Measurements from ENCODE around the gene FSHB. TPM values are rescaled to one million over a fixed set of nuclear protein-coding genes. Genes with fewer than 3 reads are reported as not detected.

Gene FSHB
- not detected in 2 replicates for polyA plus RNA-seq (2013)

DNA sequence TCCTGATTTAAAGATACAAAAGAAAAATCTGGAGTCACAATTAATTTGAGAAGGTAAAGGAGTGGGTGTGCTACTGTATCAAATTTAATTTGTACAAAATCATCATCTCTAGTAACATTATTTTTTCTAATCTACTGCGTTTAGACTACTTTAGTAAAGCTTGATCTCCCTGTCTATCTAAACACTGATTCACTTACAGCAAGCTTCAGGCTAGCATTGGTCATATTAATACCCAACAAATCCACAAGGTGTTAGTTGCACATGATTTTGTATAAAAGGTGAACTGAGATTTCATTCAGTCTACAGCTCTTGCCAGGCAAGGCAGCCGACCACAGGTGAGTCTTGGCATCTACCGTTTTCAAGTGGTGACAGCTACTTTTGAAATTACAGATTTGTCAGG lies at the start of gene FSHB:
Gene FSHB, plus strand, starts transcription at position 301 of the 400 bp plus-strand sequence. CDS start 889 bp downstream, outside the sequence.
- no peak for DNase-seq
- Histone ChIP-seq H3K4ac (ENCODE audit: low read depth, low read length) (no peak within 1 kb of the TSS), H2AFZ (ENCODE audit: insufficient read depth, low read length, poor library complexity) (no peak within 1 kb of the TSS), H3K9me3 (ENCODE audit: insufficient read depth, low read depth, low read length) (peaks cover 4% of the 10 kb centered on the region), H4K12ac (ENCODE audit: low read depth, low read length) (no peak within 1 kb of the TSS), H3K4me2 (ENCODE audit: low read length) (no peak within 1 kb of the TSS), H3K27me3 (ENCODE audit: insufficient read depth, low read length) (no peaks in the 10 kb centered on the region), H3K79me2 (ENCODE audit: control insufficient read depth, insufficient read depth, low read length, poor library complexity) (no peaks in the 10 kb centered on the region), H3K9ac (ENCODE audit: low read length) (no peak within 1 kb of the TSS), H3K79me1 (ENCODE audit: low read length) (no peaks in the 10 kb centered on the region), H4K8ac (ENCODE audit: low read depth, low read length) (no peak within 1 kb of the TSS), H3K23ac (ENCODE audit: low read length) (no peak within 1 kb of the TSS), H3K4me1 (ENCODE audit: control insufficient read depth in 1 of 2, insufficient read depth in 2 of 2, low read length in 2 of 2) (no peaks in the 10 kb centered on the region), H2BK12ac (ENCODE audit: low read length) (no peak within 1 kb of the TSS), H2AK5ac (ENCODE audit: low read length) (no peak within 1 kb of the TSS), H3K4me3 (ENCODE audit: low read depth, low read length) (no peak within 1 kb of the TSS), H3K27ac (ENCODE audit: low read depth, low read length) (no peak within 1 kb of the TSS), H3K36me3 (ENCODE audit: control insufficient read depth in 1 of 2, insufficient read depth in 2 of 2, low read length in 2 of 2) (no peaks in the 10 kb centered on the region), H3K18ac (ENCODE audit: low read length) (no peak within 1 kb of the TSS), H3K14ac (ENCODE audit: low read length) (no peak within 1 kb of the TSS), H4K91ac (ENCODE audit: low read depth, low read length) (no peak within 1 kb of the TSS), H2BK5ac (ENCODE audit: low read depth, low read length, poor library complexity) (no peak within 1 kb of the TSS), H2BK120ac (ENCODE audit: insufficient read depth, low read length, poor library complexity) (no peak within 1 kb of the TSS)
- no CpG with 5 or more reads among the region's 3 CpGs for WGBS (ENCODE audit: extremely low coverage, insufficient coverage, insufficient read length)

DNA sequence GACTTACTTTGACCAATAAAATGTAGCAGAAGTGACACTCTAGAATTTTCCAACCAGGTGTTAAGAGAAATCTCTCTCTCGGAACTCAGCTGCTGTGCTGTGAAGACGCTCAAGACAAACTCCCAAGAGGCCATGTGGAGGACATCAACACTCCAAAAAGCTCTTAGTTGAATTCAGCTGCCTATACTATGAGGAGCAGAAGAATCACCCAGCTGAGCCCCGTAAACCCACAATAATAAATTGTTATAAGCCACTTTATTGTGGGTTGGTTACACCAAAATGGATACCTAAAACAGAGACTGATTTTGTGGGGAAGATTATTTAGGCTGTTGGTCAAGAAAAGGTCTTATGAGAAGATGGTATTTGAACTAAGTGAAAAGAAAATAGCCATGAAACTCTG lies 44.1 kb upstream of the FSHB start:
- H3K27ac ChIP-seq (ENCODE audit: low read depth, low read length): no peak overlapping the region
- H2AK5ac ChIP-seq (ENCODE audit: low read length): no peak overlapping the region
- no peak overlapping the region for H3K14ac ChIP-seq (ENCODE audit: low read length)
- H3K18ac ChIP-seq (ENCODE audit: low read length): no peak overlapping the region
- H4K8ac ChIP-seq (ENCODE audit: low read depth, low read length): no peak overlapping the region
- H3K4me2 ChIP-seq (ENCODE audit: low read length): no peak overlapping the region
- H3K79me2 ChIP-seq (ENCODE audit: control insufficient read depth, insufficient read depth, low read length, poor library complexity): no peaks in the 10 kb centered on the region
- no peak overlapping the region for H3K23ac ChIP-seq (ENCODE audit: low read length)
- H2BK12ac ChIP-seq (ENCODE audit: low read length): no peak overlapping the region
- no peak overlapping the region for H4K12ac ChIP-seq (ENCODE audit: low read depth, low read length)
- no peaks in the 10 kb centered on the region for H3K36me3 ChIP-seq (ENCODE audit: control insufficient read depth in 1 of 2, insufficient read depth in 2 of 2, low read length in 2 of 2)
- no peaks in the 10 kb centered on the region for H3K27me3 ChIP-seq (ENCODE audit: insufficient read depth, low read length)
- no peak overlapping the region for H2BK120ac ChIP-seq (ENCODE audit: insufficient read depth, low read length, poor library complexity)
- H3K79me1 ChIP-seq (ENCODE audit: low read length): no peaks in the 10 kb centered on the region
- H3K9me3 ChIP-seq (ENCODE audit: insufficient read depth, low read depth, low read length): no peaks in the 10 kb centered on the region
- H2AFZ ChIP-seq (ENCODE audit: insufficient read depth, low read length, poor library complexity): no peak overlapping the region
- no peak overlapping the region for H4K91ac ChIP-seq (ENCODE audit: low read depth, low read length)
- no CpG with 5 or more reads among the region's 3 CpGs for WGBS (ENCODE audit: extremely low coverage, insufficient coverage, insufficient read length)
- no peak overlapping the region for H2BK5ac ChIP-seq (ENCODE audit: low read depth, low read length, poor library complexity)
- DNase-seq: no peak
- no peak overlapping the region for H3K4me3 ChIP-seq (ENCODE audit: low read depth, low read length)
- no peak overlapping the region for H3K4ac ChIP-seq (ENCODE audit: low read depth, low read length)
- H3K9ac ChIP-seq (ENCODE audit: low read length): no peak overlapping the region
- H3K4me1 ChIP-seq (ENCODE audit: control insufficient read depth in 1 of 2, insufficient read depth in 2 of 2, low read length in 2 of 2): no peaks in the 10 kb centered on the region

DNA sequence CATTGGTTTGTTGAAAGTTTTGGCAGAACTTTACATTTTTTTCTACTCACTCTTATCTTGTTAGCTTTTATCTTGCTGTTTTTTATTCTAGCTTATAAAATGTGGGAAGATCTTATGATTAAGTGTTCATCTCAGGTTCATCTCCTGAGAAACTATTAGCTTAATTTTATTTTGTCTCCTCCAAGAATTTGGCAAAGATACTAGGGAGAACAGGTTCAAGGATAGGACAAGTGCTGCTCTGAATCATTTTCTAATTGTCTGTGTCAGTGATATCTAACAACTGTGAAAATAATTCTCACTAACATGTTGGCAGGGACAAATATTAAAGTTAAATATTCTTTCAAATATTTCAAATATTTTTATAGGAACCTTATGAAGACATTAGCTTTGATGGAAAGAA lies 38.2 kb upstream of the FSHB start:
- H2BK5ac ChIP-seq (ENCODE audit: low read depth, low read length, poor library complexity): no peak overlapping the region
- H3K27me3 ChIP-seq (ENCODE audit: insufficient read depth, low read length): no peaks in the 10 kb centered on the region
- H3K79me2 ChIP-seq (ENCODE audit: control insufficient read depth, insufficient read depth, low read length, poor library complexity): no peaks in the 10 kb centered on the region
- H3K4ac ChIP-seq (ENCODE audit: low read depth, low read length): no peak overlapping the region
- no peak for DNase-seq
- H3K14ac ChIP-seq (ENCODE audit: low read length): no peak overlapping the region
- H2BK120ac ChIP-seq (ENCODE audit: insufficient read depth, low read length, poor library complexity): no peak overlapping the region
- H2BK12ac ChIP-seq (ENCODE audit: low read length): no peak overlapping the region
- H2AFZ ChIP-seq (ENCODE audit: insufficient read depth, low read length, poor library complexity): no peak overlapping the region
- no peak overlapping the region for H3K4me2 ChIP-seq (ENCODE audit: low read length)
- no peaks in the 10 kb centered on the region for H3K9me3 ChIP-seq (ENCODE audit: insufficient read depth, low read depth, low read length)
- no peak overlapping the region for H3K23ac ChIP-seq (ENCODE audit: low read length)
- no peak overlapping the region for H4K12ac ChIP-seq (ENCODE audit: low read depth, low read length)
- no peak overlapping the region for H2AK5ac ChIP-seq (ENCODE audit: low read length)
- H3K18ac ChIP-seq (ENCODE audit: low read length): no peak overlapping the region
- H3K36me3 ChIP-seq (ENCODE audit: control insufficient read depth in 1 of 2, insufficient read depth in 2 of 2, low read length in 2 of 2): no peaks in the 10 kb centered on the region
- H3K4me1 ChIP-seq (ENCODE audit: control insufficient read depth in 1 of 2, insufficient read depth in 2 of 2, low read length in 2 of 2): no peaks in the 10 kb centered on the region
- no peak overlapping the region for H3K27ac ChIP-seq (ENCODE audit: low read depth, low read length)
- H3K79me1 ChIP-seq (ENCODE audit: low read length): no peaks in the 10 kb centered on the region
- no peak overlapping the region for H3K4me3 ChIP-seq (ENCODE audit: low read depth, low read length)
- no peak overlapping the region for H4K8ac ChIP-seq (ENCODE audit: low read depth, low read length)
- no peak overlapping the region for H4K91ac ChIP-seq (ENCODE audit: low read depth, low read length)
- no peak overlapping the region for H3K9ac ChIP-seq (ENCODE audit: low read length)

DNA sequence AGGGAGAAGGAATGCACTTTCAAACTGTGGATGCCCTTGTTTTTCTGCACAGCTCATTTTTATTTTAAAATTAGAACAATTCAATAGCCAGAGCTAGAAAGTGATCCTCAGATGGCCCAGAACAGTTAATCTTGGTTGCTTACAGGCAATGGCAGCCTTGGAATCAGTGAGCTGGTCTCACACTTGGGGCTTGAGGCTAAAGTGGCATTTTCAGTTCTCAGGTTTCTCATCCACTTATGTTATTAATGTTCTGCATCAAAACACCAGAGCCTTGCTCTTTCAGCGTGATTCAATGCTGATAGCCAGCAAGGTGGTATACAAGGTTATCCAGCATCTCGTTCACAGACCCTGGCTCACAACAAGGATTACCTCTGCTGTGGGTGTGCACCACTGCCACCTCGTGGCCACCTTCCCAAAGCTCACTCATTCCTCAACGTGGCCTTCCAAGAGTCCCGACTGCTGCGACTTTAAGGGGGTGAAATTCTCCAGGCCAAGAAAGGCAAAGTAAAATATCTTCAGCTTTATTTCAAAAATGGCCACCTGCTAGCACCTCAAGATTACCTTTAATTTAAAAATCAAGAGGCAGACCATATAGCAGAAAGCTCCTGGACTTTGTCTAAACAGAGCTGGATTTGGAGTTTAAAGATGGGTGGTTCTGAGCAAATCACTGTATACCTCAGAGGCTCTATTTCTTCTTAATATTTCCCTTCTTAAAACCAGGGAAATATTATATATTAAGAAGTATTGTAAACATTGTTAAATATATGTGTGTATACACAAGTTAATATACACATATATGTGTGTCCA lies 34.2 kb upstream of the FSHB start:
- peak; percentile 11 to 65 for DNase-seq
- H3K27ac ChIP-seq (ENCODE audit: low read depth, low read length): no peak overlapping the region
- H4K12ac ChIP-seq (ENCODE audit: low read depth, low read length): no peak overlapping the region
- no peaks in the 10 kb centered on the region for H3K36me3 ChIP-seq (ENCODE audit: control insufficient read depth in 1 of 2, insufficient read depth in 2 of 2, low read length in 2 of 2)
- no peak overlapping the region for H3K9ac ChIP-seq (ENCODE audit: low read length)
- H3K79me1 ChIP-seq (ENCODE audit: low read length): no peaks in the 10 kb centered on the region
- no peak overlapping the region for H2AFZ ChIP-seq (ENCODE audit: insufficient read depth, low read length, poor library complexity)
- H2BK120ac ChIP-seq (ENCODE audit: insufficient read depth, low read length, poor library complexity): no peak overlapping the region
- H2BK12ac ChIP-seq (ENCODE audit: low read length): no peak overlapping the region
- no peak overlapping the region for H2AK5ac ChIP-seq (ENCODE audit: low read length)
- H3K9me3 ChIP-seq (ENCODE audit: insufficient read depth, low read depth, low read length): no peaks in the 10 kb centered on the region
- WGBS (ENCODE audit: extremely low coverage, insufficient coverage, insufficient read length): no CpG with 5 or more reads among the region's 6 CpGs
- no peaks in the 10 kb centered on the region for H3K79me2 ChIP-seq (ENCODE audit: control insufficient read depth, insufficient read depth, low read length, poor library complexity)
- H3K4me1 ChIP-seq (ENCODE audit: control insufficient read depth in 1 of 2, insufficient read depth in 2 of 2, low read length in 2 of 2): no peaks in the 10 kb centered on the region
- H4K8ac ChIP-seq (ENCODE audit: low read depth, low read length): no peak overlapping the region
- H3K23ac ChIP-seq (ENCODE audit: low read length): no peak overlapping the region
- H2BK5ac ChIP-seq (ENCODE audit: low read depth, low read length, poor library complexity): no peak overlapping the region
- H3K27me3 ChIP-seq (ENCODE audit: insufficient read depth, low read length): no peaks in the 10 kb centered on the region
- H3K4ac ChIP-seq (ENCODE audit: low read depth, low read length): no peak overlapping the region
- no peak overlapping the region for H3K14ac ChIP-seq (ENCODE audit: low read length)
- H3K4me2 ChIP-seq (ENCODE audit: low read length): no peak overlapping the region
- no peak overlapping the region for H4K91ac ChIP-seq (ENCODE audit: low read depth, low read length)
- no peak overlapping the region for H3K4me3 ChIP-seq (ENCODE audit: low read depth, low read length)
- H3K18ac ChIP-seq (ENCODE audit: low read length): no peak overlapping the region

Measured in trophoblast cell (in vitro differentiated cells and primary cell).